Measurements from ENCODE around the gene CTTN.

The CTTN gene

GRCh38 chr11:70468256-70469195 is 70.2 kb downstream of the CTTN start:
- DNase-seq (ENCODE audit: low read depth) = no peak
- in situ Hi-C loops (cut with HindIII; ENCODE audit: low sequenced_read_pairs) = no loop called here
- H3K4me3 ChIP-seq (ENCODE audit: low read depth, low read length) = no peak overlapping the region
- no peak for TF ChIP-seq CTCF (IDR thresholded peaks at IDR 0.05; ENCODE audit: low read depth, low read length, missing control alignments)

GRCh38 chr11:70470127-70470526 is 71.8 kb downstream of the CTTN start:
- no peak overlapping the region for H3K4me3 ChIP-seq (ENCODE audit: low read depth, low read length)

GRCh38 chr11:70471254-70471653 is 72.9 kb downstream of the CTTN start:
- no peak for TF ChIP-seq CTCF (IDR thresholded peaks at IDR 0.05; ENCODE audit: low read depth, low read length, missing control alignments)
- in situ Hi-C loops (cut with HindIII; ENCODE audit: low sequenced_read_pairs) = no loop called here
- no peak for DNase-seq (ENCODE audit: low read depth)
- H3K4me3 ChIP-seq (ENCODE audit: low read depth, low read length) = no peak overlapping the region

More at GRCh38 chr11:70470127-70470526, 71.8 kb downstream of the CTTN start:
- in situ Hi-C loops (cut with HindIII; ENCODE audit: low sequenced_read_pairs) = no loop called here
- no peak for DNase-seq (ENCODE audit: low read depth)
- TF ChIP-seq CTCF (IDR thresholded peaks at IDR 0.05; ENCODE audit: low read depth, low read length, missing control alignments) = no peak

GRCh38 chr11:70472240-70472639 is 73.9 kb downstream of the CTTN start:
- DNase-seq (ENCODE audit: low read depth) = no peak
- no peak overlapping the region for H3K4me3 ChIP-seq (ENCODE audit: low read depth, low read length)
- no peak for TF ChIP-seq CTCF (IDR thresholded peaks at IDR 0.05; ENCODE audit: low read depth, low read length, missing control alignments)
- in situ Hi-C loops (cut with HindIII; ENCODE audit: low sequenced_read_pairs) = no loop called here

GRCh38 chr11:70473186-70473872 is 75.0 kb downstream of the CTTN start:
- no peak for TF ChIP-seq CTCF (IDR thresholded peaks at IDR 0.05; ENCODE audit: low read depth, low read length, missing control alignments)
- in situ Hi-C loops (cut with HindIII; ENCODE audit: low sequenced_read_pairs) = no loop called here
- no peak overlapping the region for H3K4me3 ChIP-seq (ENCODE audit: low read depth, low read length)

GRCh38 chr11:70473873-70474690 is 75.8 kb downstream of the CTTN start:
- no peak overlapping the region for H3K4me3 ChIP-seq (ENCODE audit: low read depth, low read length)
- no peak for TF ChIP-seq CTCF (IDR thresholded peaks at IDR 0.05; ENCODE audit: low read depth, low read length, missing control alignments)
- in situ Hi-C loops (cut with HindIII; ENCODE audit: low sequenced_read_pairs) = no loop called here
- no peak for DNase-seq (ENCODE audit: low read depth)

More at GRCh38 chr11:70473186-70473872, 75.0 kb downstream of the CTTN start:
- DNase-seq (ENCODE audit: low read depth) = no peak

Measured in astrocyte of the cerebellum (primary cell).